HG03196 (cell line): ENCODE results near the gene UNC13A.

Experiments
- ATAC-seq: cut with Tn5 transposase; IDR thresholded peaks from one replicate; pipeline ENCODE4 v1.9.1; 2021; ENCODE audit not compliant: unreplicated experiment

Gene UNC13A

GRCh38 chr19:17711851-17712250 is 23.7 kb upstream of the UNC13A start:
- ATAC-seq: no peak

GRCh38 chr19:17706750-17707181 is 18.6 kb upstream of the UNC13A start:
- no peak for ATAC-seq

- ATAC-seq: no peak
These were observed 15.8 kb upstream of the UNC13A start for GRCh38 chr19:17703824-17704463.

GRCh38 chr19:17695198-17695597 is 7.0 kb upstream of the UNC13A start:
- no peak for ATAC-seq

GRCh38 chr19:17692566-17692965 is 4.4 kb upstream of the UNC13A start:
- no peak for ATAC-seq

GRCh38 chr19:17688853-17689595 is 870 bp upstream of the UNC13A start:
- ATAC-seq: no peak

- ATAC-seq: no peak
These were observed 855 bp downstream of the UNC13A start for GRCh38 chr19:17687141-17687856.

GRCh38 chr19:17686592-17687024 is 1.5 kb downstream of the UNC13A start:
- ATAC-seq: no peak

GRCh38 chr19:17686023-17686521 is 2.1 kb downstream of the UNC13A start:
- ATAC-seq: no peak

- no peak for ATAC-seq
These were observed 2.6 kb downstream of the UNC13A start for GRCh38 chr19:17685451-17686022.

GRCh38 chr19:17684256-17684655 is 3.9 kb downstream of the UNC13A start:
- no peak for ATAC-seq

- no peak for ATAC-seq
These were observed 5.1 kb downstream of the UNC13A start for GRCh38 chr19:17683078-17683477.

GRCh38 chr19:17682273-17682672 is 5.9 kb downstream of the UNC13A start:
- no peak for ATAC-seq

- no peak for ATAC-seq
These were observed 6.5 kb downstream of the UNC13A start for GRCh38 chr19:17681505-17682125.

- peak; percentile 57 for ATAC-seq
These were observed 7.9 kb downstream of the UNC13A start for GRCh38 chr19:17680230-17680722.

- ATAC-seq: no peak
These were observed 8.5 kb downstream of the UNC13A start for GRCh38 chr19:17679526-17680229.

- no peak for ATAC-seq
These were observed 9.3 kb downstream of the UNC13A start for GRCh38 chr19:17678836-17679235.

GRCh38 chr19:17677002-17677401 is 11.2 kb downstream of the UNC13A start:
- ATAC-seq: no peak

- no peak for ATAC-seq
These were observed 11.9 kb downstream of the UNC13A start for GRCh38 chr19:17676295-17676694.
